H1 (cell line): ENCODE measurements around the gene LRRC8D. TPM values are rescaled to one million over a fixed set of nuclear protein-coding genes. Genes with fewer than 3 reads are reported as not detected.

ENCODE experiments used
- CTCF ChIA-PET: fragments of 300-600 bp; sonication (Branson Sonifier 250); formaldehyde crosslinking; loops from one replicate; lab custom pipeline; 2021; ENCODE audit not compliant: partially characterized antibody; lab: Charles Lee
- POLR2A ChIA-PET: fragments of 300-600 bp; sonication (Branson Sonifier 250); formaldehyde crosslinking; loops from one replicate; lab custom pipeline; 2021; ENCODE audit warnings: inconsistent platforms; ENCODE audit not compliant: partially characterized antibody; lab: Charles Lee
- DNase-seq, 2 experiments: peaks; one replicate each; pipeline versions ENCODE4 v3.0.0 to v3.0.0-alpha.2; 2010 to 2022; ENCODE audit warnings: low spot score in 2 of 2, low read depth in 1 of 2, mixed read lengths in 1 of 2
- FAIRE-seq: peaks from 2 replicates; lab custom pipeline; 2011; peaks lifted over from hg19 to GRCh38; lab: Jason Lieb, UNC
- H2AFZ ChIP-seq: 2 replicates; pipeline ENCODE4 v1.8.1; 2012; ENCODE audit warnings: low read length, inconsistent platforms
- H2AK5ac ChIP-seq: 2 replicates; pipeline ENCODE4 v1.6.1; 2013; ENCODE audit warnings: low read depth, low read length
- H2BK120ac ChIP-seq: replicated peaks from 2 replicates; pipeline ENCODE3; 2013; ENCODE audit warnings: low read depth, low read length, inconsistent platforms
- H2BK12ac ChIP-seq: 2 replicates; pipeline ENCODE4 v1.6.1; 2013; ENCODE audit warnings: low read depth, low read length
- H2BK15ac ChIP-seq: 2 replicates; pipeline ENCODE4 v1.6.1; 2013; ENCODE audit warnings: low read length
- H2BK20ac ChIP-seq: 2 replicates; pipeline ENCODE4 v1.6.1; 2013; ENCODE audit warnings: low read length
- H2BK5ac ChIP-seq: 2 replicates; pipeline ENCODE4 v1.6.1; 2013; ENCODE audit warnings: low read depth, low read length
- H3K14ac ChIP-seq: 2 replicates; pipeline ENCODE4 v1.6.1; 2013; ENCODE audit warnings: inconsistent platforms; ENCODE audit not compliant: insufficient read length
- H3K18ac ChIP-seq: 2 replicates; pipeline ENCODE4 v1.6.1; 2013; ENCODE audit warnings: low read length; ENCODE audit errors: extremely low read depth
- H3K23ac ChIP-seq: 2 replicates; pipeline ENCODE4 v1.6.1; 2013; ENCODE audit warnings: inconsistent platforms; ENCODE audit not compliant: insufficient read length
- H3K23me2 ChIP-seq: 2 replicates; pipeline ENCODE4 v1.6.1; 2013; ENCODE audit warnings: low read depth, low read length
- H3K27ac ChIP-seq: 2 replicates; pipeline ENCODE4 v1.6.1; 2011; ENCODE audit warnings: low read depth, low read length, inconsistent platforms
- H3K27me3 ChIP-seq, 4 experiments: replicated peaks in 1 of 4; 1 replicate in 1 of 4; 2 replicates in 3 of 4; pipeline versions ENCODE4 v1.6.1 to v1.8.1; 2011 to 2013; ENCODE audit warnings: low read length in 3 of 4, mild to moderate bottlenecking in 3 of 4, inconsistent platforms in 2 of 4, mixed read lengths in 2 of 4, moderate library complexity in 1 of 4; ENCODE audit not compliant: control insufficient read depth in 3 of 4, insufficient read depth in 3 of 4; ENCODE audit errors: extremely low read depth in 1 of 4
- H3K36me3 ChIP-seq, 4 experiments: 2 replicates each; pipeline versions ENCODE4 v1.6.1 to v1.8.1; 2011 to 2013; ENCODE audit warnings: mild to moderate bottlenecking in 4 of 4, low read length in 3 of 4, moderate library complexity in 2 of 4, control low read depth in 1 of 4, inconsistent platforms in 1 of 4; ENCODE audit not compliant: insufficient read depth in 4 of 4, control insufficient read depth in 2 of 4
- H3K4ac ChIP-seq: replicated peaks from 2 replicates; pipeline ENCODE3; 2013; ENCODE audit warnings: low read length, low read depth, mixed read lengths, inconsistent platforms; ENCODE audit not compliant: insufficient read length
- H3K4me1 ChIP-seq, 4 experiments: replicated peaks in 1 of 4; 1 replicate in 1 of 4; 2 replicates in 3 of 4; pipeline versions ENCODE4 v1.6.1 to v1.8.1; 2011 to 2013; ENCODE audit warnings: low read length in 3 of 4, inconsistent platforms in 2 of 4, mixed read lengths in 1 of 4; ENCODE audit not compliant: insufficient read depth in 4 of 4, control insufficient read depth in 3 of 4
- H3K4me2 ChIP-seq, 2 experiments: 2 replicates each; pipeline versions ENCODE4 v1.6.1 to v1.8.1; 2011 to 2013; ENCODE audit warnings: low read depth in 2 of 2, low read length in 2 of 2, control low read depth in 1 of 2, inconsistent platforms in 1 of 2, mild to moderate bottlenecking in 1 of 2; ENCODE audit not compliant: insufficient read depth in 1 of 2
- H3K4me3 ChIP-seq, 4 experiments: fragments of 200-600, 300-600 bp in 1 of 4; sonication (generic), shearing (Covaris generic), sonication (Bioruptor Twin) in 1 of 4; 2 replicates each; pipeline versions ENCODE4 v1.5.1 to v1.8.1; 2011 to 2016; ENCODE audit warnings: low read length in 4 of 4, low read depth in 3 of 4, control low read depth in 2 of 4, inconsistent platforms in 2 of 4, mild to moderate bottlenecking in 2 of 4, mixed read lengths in 1 of 4, moderate library complexity in 1 of 4; ENCODE audit not compliant: insufficient read depth in 2 of 4; ENCODE audit errors: extremely low read depth in 1 of 4
- H3K56ac ChIP-seq: replicated peaks from 2 replicates; pipeline ENCODE3; 2013; ENCODE audit warnings: low read depth, mild to moderate bottlenecking, mixed read lengths, low read length, inconsistent platforms; ENCODE audit not compliant: insufficient read length
- H3K79me1 ChIP-seq: 2 replicates; pipeline ENCODE4 v1.6.1; 2013; ENCODE audit warnings: low read depth, low read length, control low read depth
- H3K79me2 ChIP-seq, 2 experiments: 2 replicates each; pipeline versions ENCODE4 v1.6.1 to v1.8.1; 2012 to 2013; ENCODE audit warnings: low read length in 2 of 2, mild to moderate bottlenecking in 2 of 2, inconsistent platforms in 1 of 2; ENCODE audit not compliant: insufficient read depth in 2 of 2, control insufficient read depth in 1 of 2
- H3K9ac ChIP-seq, 4 experiments: replicated peaks in 1 of 4; 1 replicate in 1 of 4; 2 replicates in 3 of 4; pipeline versions ENCODE4 v1.6.1 to v1.8.1; 2011 to 2013; ENCODE audit warnings: low read depth in 3 of 4, low read length in 3 of 4, control low read depth in 2 of 4, mild to moderate bottlenecking in 2 of 4, moderate library complexity in 2 of 4, inconsistent platforms in 1 of 4; ENCODE audit errors: extremely low read depth in 1 of 4
- H3K9me3 ChIP-seq, 2 experiments: 2 replicates each; pipeline versions ENCODE4 v1.6.1 to v1.8.1; 2012 to 2013; ENCODE audit warnings: mild to moderate bottlenecking in 2 of 2, moderate library complexity in 2 of 2, control low read depth in 1 of 2, inconsistent platforms in 1 of 2, low read depth in 1 of 2, low read length in 1 of 2, mixed read lengths in 1 of 2; ENCODE audit not compliant: insufficient read depth in 2 of 2
- H4K20me1 ChIP-seq, 2 experiments: replicated peaks in 1 of 2; 2 replicates each; pipeline versions ENCODE3 to v1.8.1; 2011 to 2013; ENCODE audit warnings: inconsistent platforms in 2 of 2, low read length in 2 of 2, mild to moderate bottlenecking in 1 of 2; ENCODE audit not compliant: insufficient read depth in 2 of 2, control insufficient read depth in 1 of 2
- H4K5ac ChIP-seq: 2 replicates; pipeline ENCODE4 v1.6.1; 2013; ENCODE audit warnings: low read length, low read depth, mixed read lengths, inconsistent platforms; ENCODE audit not compliant: insufficient read length
- H4K8ac ChIP-seq: 2 replicates; pipeline ENCODE4 v1.8.0; 2013; ENCODE audit warnings: mild to moderate bottlenecking, moderate library complexity, low read length, inconsistent platforms; ENCODE audit not compliant: insufficient read depth; ENCODE audit errors: extremely low read depth
- H4K91ac ChIP-seq: replicated peaks from 2 replicates; pipeline ENCODE3; 2013; ENCODE audit warnings: low read length, mixed read lengths, inconsistent platforms; ENCODE audit not compliant: insufficient read length
- CREB1 ChIP-seq: IDR thresholded peaks from 2 replicates; pipeline ENCODE4 v1.6.1; 2012; ENCODE audit warnings: inconsistent platforms
- E2F6 ChIP-seq: IDR thresholded peaks from 2 replicates; pipeline ENCODE4 v1.6.1; 2012; ENCODE audit warnings: inconsistent platforms
- GABPA ChIP-seq: IDR thresholded peaks from 2 replicates; pipeline ENCODE4 v1.6.1; 2011; ENCODE audit warnings: mild to moderate bottlenecking, low read length, moderate library complexity, borderline replicate concordance; ENCODE audit not compliant: insufficient read depth
- KDM1A ChIP-seq: fragments of 200-600, 300-600 bp; sonication (generic); IDR thresholded peaks from 2 replicates; pipeline ENCODE4 v1.7.1; 2016; ENCODE audit warnings: mild to moderate bottlenecking, low read length, borderline replicate concordance
- WGBS, 2 experiments: shearing (Covaris generic) in 1 of 2; methylation state at CpG; one replicate each; pipeline versions ENCODE4 v1.1.6 to v1.1.7; 2013 to 2015; ENCODE audit warnings: low lambda C conversion rate in 2 of 2, mixed read lengths in 2 of 2, inconsistent platforms in 1 of 2, low coverage in 1 of 2, missing lambda C conversion rate in 1 of 2; ENCODE audit not compliant: insufficient replicate concordance in 2 of 2, insufficient coverage in 1 of 2, insufficient read length in 1 of 2; ENCODE audit errors: extremely low coverage in 1 of 2, missing lambda C conversion rate in 1 of 2; 5-methylcytosine and 5-hydroxymethylcytosine counted together
- polyA plus RNA-seq, 7 experiments: library from polyadenylated mRNA; depleted of rRNA in 3 of 7; stranded (reverse) in 5 of 7; unstranded in 2 of 7; fragments of >200 nt in 5 of 7; fragments of 200-250 nt in 2 of 7; gene quantifications; 1 replicate in 5 of 7; 2 replicates in 1 of 7; 4 replicates in 1 of 7; pipeline versions ENCODE4 v1.2.1 to v1.2.3, GENCODE V29; 2011 to 2013; ENCODE audit warnings: missing spikeins in 2 of 7, mixed read lengths in 2 of 7
- total RNA-seq: library from RNA; stranded (reverse); fragmentation: NEBNext Ultra II Directional; extraction: Animal tissue kit (Norgen Biotek cat#: 25700); gene quantifications from 2 replicates; pipeline ENCODE4 v1.2.1, GENCODE V29; 2021

LRRC8D gene
- total and polyA plus RNA-seq, 2 of the 8 experiments (the other 6 are each of a cell fraction or from before 2014, with no cell fraction given): 42.0 to 58.5 TPM

DNA sequence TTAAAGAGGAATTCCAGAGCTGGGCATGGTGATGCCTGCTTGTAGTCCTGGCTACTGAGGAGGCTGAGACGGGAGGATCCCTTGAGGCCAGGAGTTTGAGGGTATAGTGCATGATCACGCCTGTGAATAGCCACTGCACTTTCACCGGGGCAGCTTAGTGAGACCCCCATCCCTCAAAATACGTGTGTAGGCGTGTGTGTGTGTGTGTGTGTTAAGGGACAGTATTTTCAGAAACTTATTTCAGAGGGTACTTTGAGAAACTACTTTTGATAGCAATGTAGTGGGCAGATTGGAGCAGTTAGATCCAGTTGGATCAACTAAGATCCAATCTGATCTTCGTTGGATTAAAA lies 62.2 kb downstream of the LRRC8D start:
- Histone ChIP-seq H3K56ac (no peak overlapping the region), H3K4me1 (no peaks in the 10 kb centered on the region; a peak in 1 of 7 replicates), H3K23ac (no peak overlapping the region), H3K36me3 (peaks cover 0 to 11% (median 5%) of the 10 kb centered on the region in 4 experiments; a peak in 3 of 8 replicates), H2BK12ac (no peak overlapping the region), H4K8ac (no peak overlapping the region), H4K20me1 (peaks cover 0 to 4% of the 10 kb centered on the region in 2 experiments), H2AFZ (no peak overlapping the region), H3K14ac (no peak overlapping the region), H4K5ac (no peak overlapping the region), H2BK5ac (no peak overlapping the region), H3K9me3 (peaks cover 4 to 8% of the 10 kb centered on the region in 2 experiments; a peak in 2 of 4 replicates), H3K23me2 (no peaks in the 10 kb centered on the region), H4K91ac (no peak overlapping the region), H3K79me1 (peaks cover 6% of the 10 kb centered on the region; the same call in 1 of the 2 replicates), H3K27ac (no peak overlapping the region), H2BK120ac (no peak overlapping the region), H2BK15ac (no peak overlapping the region), H3K4me2 (no peak overlapping the region), H3K79me2 (peaks cover 0 to 69% of the 10 kb centered on the region in 2 experiments; a peak in 3 of 4 replicates), H3K9ac (no peak overlapping the region), H3K4me3 (no peak overlapping the region), H3K18ac (no peak overlapping the region), H3K27me3 (no peaks in the 10 kb centered on the region), H2BK20ac (no peak overlapping the region), H3K4ac (no peak overlapping the region), H2AK5ac (no peak overlapping the region)
- ChIA-PET POLR2A (interaction anchor here (1.8 kb wide), 1 partner anchor 23 kb away, joined by 5 read pairs; no protein-coding TSS in a partner anchor), CTCF (interaction anchor here (1.2 kb wide), 1 partner anchor 21 kb away, joined by 3 read pairs; no protein-coding TSS in a partner anchor)
- DNase-seq (no peak), FAIRE-seq (no peak)
- TF ChIP-seq KDM1A (peak; percentile 10; the same call in 1 of the 2 replicates), E2F6 (no peak), CREB1 (no peak), GABPA (no peak)
- 90% methylated on average over 6 of the region's 6 CpGs; no CpG with 5 or more reads in 1 of the 2 experiments for WGBS, 2 experiments
